H1 (cell line): ENCODE data around the gene GNS. TPM values are rescaled to one million over a fixed set of nuclear protein-coding genes. Genes with fewer than 3 reads are reported as not detected.

Source experiments
- CTCF ChIA-PET: fragments of 300-600 bp; sonication (Branson Sonifier 250); formaldehyde crosslinking; loops from one replicate; lab custom pipeline; 2021; ENCODE audit not compliant: partially characterized antibody; lab: Charles Lee
- POLR2A ChIA-PET: fragments of 300-600 bp; sonication (Branson Sonifier 250); formaldehyde crosslinking; loops from one replicate; lab custom pipeline; 2021; ENCODE audit warnings: inconsistent platforms; ENCODE audit not compliant: partially characterized antibody; lab: Charles Lee
- DNase-seq, 2 experiments: peaks; one replicate each; pipeline versions ENCODE4 v3.0.0 to v3.0.0-alpha.2; 2010 to 2022; ENCODE audit warnings: low spot score in 2 of 2, low read depth in 1 of 2, mixed read lengths in 1 of 2
- FAIRE-seq: peaks from 2 replicates; lab custom pipeline; 2011; peaks lifted over from hg19 to GRCh38; lab: Jason Lieb, UNC
- H2AFZ ChIP-seq: 2 replicates; pipeline ENCODE4 v1.8.1; 2012; ENCODE audit warnings: low read length, inconsistent platforms
- H2AK5ac ChIP-seq: 2 replicates; pipeline ENCODE4 v1.6.1; 2013; ENCODE audit warnings: low read depth, low read length
- H2BK120ac ChIP-seq: replicated peaks from 2 replicates; pipeline ENCODE3; 2013; ENCODE audit warnings: low read depth, low read length, inconsistent platforms
- H2BK12ac ChIP-seq: 2 replicates; pipeline ENCODE4 v1.6.1; 2013; ENCODE audit warnings: low read depth, low read length
- H2BK15ac ChIP-seq: 2 replicates; pipeline ENCODE4 v1.6.1; 2013; ENCODE audit warnings: low read length
- H2BK20ac ChIP-seq: 2 replicates; pipeline ENCODE4 v1.6.1; 2013; ENCODE audit warnings: low read length
- H2BK5ac ChIP-seq: 2 replicates; pipeline ENCODE4 v1.6.1; 2013; ENCODE audit warnings: low read depth, low read length
- H3K14ac ChIP-seq: 2 replicates; pipeline ENCODE4 v1.6.1; 2013; ENCODE audit warnings: inconsistent platforms; ENCODE audit not compliant: insufficient read length
- H3K18ac ChIP-seq: 2 replicates; pipeline ENCODE4 v1.6.1; 2013; ENCODE audit warnings: low read length; ENCODE audit errors: extremely low read depth
- H3K23ac ChIP-seq: 2 replicates; pipeline ENCODE4 v1.6.1; 2013; ENCODE audit warnings: inconsistent platforms; ENCODE audit not compliant: insufficient read length
- H3K23me2 ChIP-seq: 2 replicates; pipeline ENCODE4 v1.6.1; 2013; ENCODE audit warnings: low read depth, low read length
- H3K27ac ChIP-seq: 2 replicates; pipeline ENCODE4 v1.6.1; 2011; ENCODE audit warnings: low read depth, low read length, inconsistent platforms
- H3K27me3 ChIP-seq, 4 experiments: replicated peaks in 1 of 4; 1 replicate in 1 of 4; 2 replicates in 3 of 4; pipeline versions ENCODE4 v1.6.1 to v1.8.1; 2011 to 2013; ENCODE audit warnings: low read length in 3 of 4, mild to moderate bottlenecking in 3 of 4, inconsistent platforms in 2 of 4, mixed read lengths in 2 of 4, moderate library complexity in 1 of 4; ENCODE audit not compliant: control insufficient read depth in 3 of 4, insufficient read depth in 3 of 4; ENCODE audit errors: extremely low read depth in 1 of 4
- H3K36me3 ChIP-seq, 4 experiments: 2 replicates each; pipeline versions ENCODE4 v1.6.1 to v1.8.1; 2011 to 2013; ENCODE audit warnings: mild to moderate bottlenecking in 4 of 4, low read length in 3 of 4, moderate library complexity in 2 of 4, control low read depth in 1 of 4, inconsistent platforms in 1 of 4; ENCODE audit not compliant: insufficient read depth in 4 of 4, control insufficient read depth in 2 of 4
- H3K4ac ChIP-seq: replicated peaks from 2 replicates; pipeline ENCODE3; 2013; ENCODE audit warnings: low read length, low read depth, mixed read lengths, inconsistent platforms; ENCODE audit not compliant: insufficient read length
- H3K4me1 ChIP-seq, 4 experiments: replicated peaks in 1 of 4; 1 replicate in 1 of 4; 2 replicates in 3 of 4; pipeline versions ENCODE4 v1.6.1 to v1.8.1; 2011 to 2013; ENCODE audit warnings: low read length in 3 of 4, inconsistent platforms in 2 of 4, mixed read lengths in 1 of 4; ENCODE audit not compliant: insufficient read depth in 4 of 4, control insufficient read depth in 3 of 4
- H3K4me2 ChIP-seq, 2 experiments: 2 replicates each; pipeline versions ENCODE4 v1.6.1 to v1.8.1; 2011 to 2013; ENCODE audit warnings: low read depth in 2 of 2, low read length in 2 of 2, control low read depth in 1 of 2, inconsistent platforms in 1 of 2, mild to moderate bottlenecking in 1 of 2; ENCODE audit not compliant: insufficient read depth in 1 of 2
- H3K4me3 ChIP-seq, 4 experiments: fragments of 200-600, 300-600 bp in 1 of 4; sonication (generic), shearing (Covaris generic), sonication (Bioruptor Twin) in 1 of 4; 2 replicates each; pipeline versions ENCODE4 v1.5.1 to v1.8.1; 2011 to 2016; ENCODE audit warnings: low read length in 4 of 4, low read depth in 3 of 4, control low read depth in 2 of 4, inconsistent platforms in 2 of 4, mild to moderate bottlenecking in 2 of 4, mixed read lengths in 1 of 4, moderate library complexity in 1 of 4; ENCODE audit not compliant: insufficient read depth in 2 of 4; ENCODE audit errors: extremely low read depth in 1 of 4
- H3K56ac ChIP-seq: replicated peaks from 2 replicates; pipeline ENCODE3; 2013; ENCODE audit warnings: low read depth, mild to moderate bottlenecking, mixed read lengths, low read length, inconsistent platforms; ENCODE audit not compliant: insufficient read length
- H3K79me1 ChIP-seq: 2 replicates; pipeline ENCODE4 v1.6.1; 2013; ENCODE audit warnings: low read depth, low read length, control low read depth
- H3K79me2 ChIP-seq, 2 experiments: 2 replicates each; pipeline versions ENCODE4 v1.6.1 to v1.8.1; 2012 to 2013; ENCODE audit warnings: low read length in 2 of 2, mild to moderate bottlenecking in 2 of 2, inconsistent platforms in 1 of 2; ENCODE audit not compliant: insufficient read depth in 2 of 2, control insufficient read depth in 1 of 2
- H3K9ac ChIP-seq, 4 experiments: replicated peaks in 1 of 4; 1 replicate in 1 of 4; 2 replicates in 3 of 4; pipeline versions ENCODE4 v1.6.1 to v1.8.1; 2011 to 2013; ENCODE audit warnings: low read depth in 3 of 4, low read length in 3 of 4, control low read depth in 2 of 4, mild to moderate bottlenecking in 2 of 4, moderate library complexity in 2 of 4, inconsistent platforms in 1 of 4; ENCODE audit errors: extremely low read depth in 1 of 4
- H3K9me3 ChIP-seq, 2 experiments: 2 replicates each; pipeline versions ENCODE4 v1.6.1 to v1.8.1; 2012 to 2013; ENCODE audit warnings: mild to moderate bottlenecking in 2 of 2, moderate library complexity in 2 of 2, control low read depth in 1 of 2, inconsistent platforms in 1 of 2, low read depth in 1 of 2, low read length in 1 of 2, mixed read lengths in 1 of 2; ENCODE audit not compliant: insufficient read depth in 2 of 2
- H4K20me1 ChIP-seq, 2 experiments: replicated peaks in 1 of 2; 2 replicates each; pipeline versions ENCODE3 to v1.8.1; 2011 to 2013; ENCODE audit warnings: inconsistent platforms in 2 of 2, low read length in 2 of 2, mild to moderate bottlenecking in 1 of 2; ENCODE audit not compliant: insufficient read depth in 2 of 2, control insufficient read depth in 1 of 2
- H4K5ac ChIP-seq: 2 replicates; pipeline ENCODE4 v1.6.1; 2013; ENCODE audit warnings: low read length, low read depth, mixed read lengths, inconsistent platforms; ENCODE audit not compliant: insufficient read length
- H4K8ac ChIP-seq: 2 replicates; pipeline ENCODE4 v1.8.0; 2013; ENCODE audit warnings: mild to moderate bottlenecking, moderate library complexity, low read length, inconsistent platforms; ENCODE audit not compliant: insufficient read depth; ENCODE audit errors: extremely low read depth
- H4K91ac ChIP-seq: replicated peaks from 2 replicates; pipeline ENCODE3; 2013; ENCODE audit warnings: low read length, mixed read lengths, inconsistent platforms; ENCODE audit not compliant: insufficient read length
- EP300 ChIP-seq, 2 experiments: IDR thresholded peaks; 1 replicate in 1 of 2; 2 replicates in 1 of 2; pipeline ENCODE4 v1.6.1; 2011 to 2012; ENCODE audit warnings: low read depth in 2 of 2, low read length in 2 of 2, mild to moderate bottlenecking in 2 of 2, borderline replicate concordance in 1 of 2, inconsistent platforms in 1 of 2, moderate library complexity in 1 of 2
- HDAC6 ChIP-seq: IDR thresholded peaks from one replicate; pipeline ENCODE4 v1.7.1; 2012; ENCODE audit warnings: low read depth, mild to moderate bottlenecking, inconsistent platforms, low read length, moderate library complexity
- NRF1 ChIP-seq: IDR thresholded peaks from 2 replicates; pipeline ENCODE4 v1.6.1; 2011; ENCODE audit warnings: mild to moderate bottlenecking, low read depth, low read length, improper control_type of control experiment
- RAD21 ChIP-seq, 2 experiments: IDR thresholded peaks in 1 of 2; conservative IDR thresholded peaks in 1 of 2; 2 replicates each; pipeline ENCODE4 v1.6.1; 2011; ENCODE audit warnings: low read depth in 2 of 2, low read length in 2 of 2, improper control_type of control experiment in 1 of 2, inconsistent platforms in 1 of 2, mild to moderate bottlenecking in 1 of 2, moderate library complexity in 1 of 2
- SIRT6 ChIP-seq: IDR thresholded peaks from one replicate; pipeline ENCODE4 v1.7.1; 2012; ENCODE audit warnings: low read length, inconsistent platforms
- SIX5 ChIP-seq: IDR thresholded peaks from 2 replicates; pipeline ENCODE4 v1.6.1; 2011; ENCODE audit warnings: mild to moderate bottlenecking, low read depth, low read length
- WGBS, 2 experiments: shearing (Covaris generic) in 1 of 2; methylation state at CpG; one replicate each; pipeline versions ENCODE4 v1.1.6 to v1.1.7; 2013 to 2015; ENCODE audit warnings: low lambda C conversion rate in 2 of 2, mixed read lengths in 2 of 2, inconsistent platforms in 1 of 2, low coverage in 1 of 2, missing lambda C conversion rate in 1 of 2; ENCODE audit not compliant: insufficient replicate concordance in 2 of 2, insufficient coverage in 1 of 2, insufficient read length in 1 of 2; ENCODE audit errors: extremely low coverage in 1 of 2, missing lambda C conversion rate in 1 of 2; 5-methylcytosine and 5-hydroxymethylcytosine counted together
- polyA plus RNA-seq, 7 experiments: library from polyadenylated mRNA; depleted of rRNA in 3 of 7; stranded (reverse) in 5 of 7; unstranded in 2 of 7; fragments of >200 nt in 5 of 7; fragments of 200-250 nt in 2 of 7; gene quantifications; 1 replicate in 5 of 7; 2 replicates in 1 of 7; 4 replicates in 1 of 7; pipeline versions ENCODE4 v1.2.1 to v1.2.3, GENCODE V29; 2011 to 2013; ENCODE audit warnings: missing spikeins in 2 of 7, mixed read lengths in 2 of 7
- total RNA-seq: library from RNA; stranded (reverse); fragmentation: NEBNext Ultra II Directional; extraction: Animal tissue kit (Norgen Biotek cat#: 25700); gene quantifications from 2 replicates; pipeline ENCODE4 v1.2.1, GENCODE V29; 2021

The GNS gene
- total and polyA plus RNA-seq, 2 of the 8 experiments (the other 6 are each of a cell fraction or from before 2014, with no cell fraction given), result 16.0 to 28.5 TPM

DNA sequence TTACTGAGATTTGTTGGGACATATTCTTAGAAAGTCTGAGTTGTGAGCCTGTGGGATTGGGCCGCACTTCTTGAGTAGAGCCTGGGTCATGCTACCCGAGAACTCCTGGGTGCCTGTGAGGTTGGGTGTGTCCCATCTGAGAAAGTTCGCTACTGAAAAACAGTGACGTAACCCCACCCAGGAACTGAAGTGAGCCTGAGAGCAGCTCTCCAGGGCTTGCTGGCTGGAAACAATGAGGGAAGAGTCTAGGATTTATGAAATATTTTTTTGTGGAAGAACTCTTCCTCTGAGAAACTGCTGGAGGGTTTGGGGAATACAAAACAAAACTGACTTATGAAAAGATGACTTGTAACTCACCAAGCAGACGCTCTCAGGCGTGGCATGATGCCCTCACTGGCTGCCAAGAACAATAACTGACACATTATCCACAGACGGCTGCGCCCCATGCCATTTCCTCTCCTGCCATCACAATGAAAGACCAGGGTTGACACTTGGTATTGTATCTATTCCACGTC lies 79.7 kb downstream of the GNS start:
- FAIRE-seq (no peak), DNase-seq (no peak)
- Histone ChIP-seq H3K4ac (no peak overlapping the region), H3K27ac (no peak overlapping the region), H2BK5ac (no peak overlapping the region), H2AK5ac (no peak overlapping the region), H3K56ac (no peak overlapping the region), H2BK15ac (no peak overlapping the region), H3K79me2 (peaks cover 2 to 80% of the 10 kb centered on the region in 2 experiments; a peak in 3 of 4 replicates), H3K9ac (no peak overlapping the region), H3K14ac (no peak overlapping the region), H4K8ac (no peak overlapping the region), H4K91ac (no peak overlapping the region), H3K27me3 (no peaks in the 10 kb centered on the region), H3K23ac (no peak overlapping the region), H3K18ac (no peak overlapping the region), H3K4me2 (no peak overlapping the region), H4K20me1 (peaks cover 6 to 19% of the 10 kb centered on the region in 2 experiments), H2BK12ac (no peak overlapping the region), H3K36me3 (no peaks in the 10 kb centered on the region), H2BK20ac (no peak overlapping the region), H3K4me1 (peaks cover 2 to 15% (median 7%) of the 10 kb centered on the region in 4 experiments; a peak in 6 of 7 replicates), H3K4me3 (no peak overlapping the region), H3K79me1 (peaks cover 13% of the 10 kb centered on the region; the same call in 1 of the 2 replicates), H4K5ac (no peak overlapping the region), H3K9me3 (no peaks in the 10 kb centered on the region), H2BK120ac (no peak overlapping the region), H3K23me2 (no peaks in the 10 kb centered on the region), H2AFZ (no peak overlapping the region)
- POLR2A ChIA-PET, result interaction anchor here (0.6 to 1.4 kb wide), 3 partner anchors 15 to 109 kb away, joined by 3 read pairs; no protein-coding TSS in a partner anchor
- TF ChIP-seq HDAC6, result no peak
- TF ChIP-seq RAD21 (IDR thresholded peaks at IDR 0.05 in 1 of 2, conservative IDR thresholded peaks at IDR 0.05 in 1 of 2; ENCODE audit: low read depth in 2 of 2, low read length in 2 of 2), result no peak
- TF ChIP-seq EP300 (IDR thresholded peaks at IDR 0.05; ENCODE audit: borderline replicate concordance in 1 of 2, low read depth in 2 of 2, low read length in 2 of 2), result no peak
- TF ChIP-seq SIX5, result no peak
- TF ChIP-seq NRF1, result no peak
- no peak for TF ChIP-seq SIRT6
- 90% methylated on average over 9 of the region's 9 CpGs; no CpG with 5 or more reads in 1 of the 2 experiments for WGBS, 2 experiments
- CTCF ChIA-PET, result interaction anchor here (1.2 to 5.8 kb wide), 7 partner anchors 12 to 113 kb away, joined by 3 to 39 read pairs (median 5); no protein-coding TSS in a partner anchor
